Stimulated activated CD8-positive, alpha-beta memory T cell treated with anti-CD3 and anti-CD28 coated beads, Interleukin-12 subunit alpha, Interleukin-12 subunit beta, amount 100 ng/mL, for 24 hours (primary cell): ENCODE measurements around the gene ARHGAP6.

Source experiments
- DNase-seq: peaks from one replicate; pipeline ENCODE4 v3.0.0-alpha.2; 2020; ENCODE audit errors: extremely low read depth

Gene ARHGAP6

GRCh38 chrX:11665168-11666111 lies at the start of gene ARHGAP6:
TSS of gene ARHGAP6 (minus strand) at chrX:11665920. CDS start at chrX:11664828, 1,092 bp downstream.
- DNase-seq: no peak

- DNase-seq: no peak
These were observed 39.2 kb upstream of the ARHGAP6 start for GRCh38 chrX:11704725-11705495.

- no peak for DNase-seq
These were observed 38.1 kb upstream of the ARHGAP6 start for GRCh38 chrX:11703855-11704254.

GRCh38 chrX:11702965-11703631 lies 37.4 kb upstream of the ARHGAP6 start:
- no peak for DNase-seq

GRCh38 chrX:11702420-11702819 lies 36.7 kb upstream of the ARHGAP6 start:
- no peak for DNase-seq

GRCh38 chrX:11698702-11699101 lies 33.0 kb upstream of the ARHGAP6 start:
- no peak for DNase-seq

- DNase-seq: no peak
These were observed 22.5 kb upstream of the ARHGAP6 start for GRCh38 chrX:11688201-11688600.

- no peak for DNase-seq
These were observed 21.4 kb upstream of the ARHGAP6 start for GRCh38 chrX:11687157-11687556.

GRCh38 chrX:11683057-11683456 lies 17.3 kb upstream of the ARHGAP6 start:
- no peak for DNase-seq

- DNase-seq: no peak
These were observed 12.4 kb upstream of the ARHGAP6 start for GRCh38 chrX:11678158-11678557.

- DNase-seq: no peak
These were observed 6.5 kb upstream of the ARHGAP6 start for GRCh38 chrX:11672213-11672612.

- no peak for DNase-seq
These were observed 4.6 kb upstream of the ARHGAP6 start for GRCh38 chrX:11670316-11670715.

GRCh38 chrX:11666952-11667685 lies 1.4 kb upstream of the ARHGAP6 start:
- DNase-seq: no peak

- DNase-seq: no peak
These were observed 444 bp upstream of the ARHGAP6 start for GRCh38 chrX:11666164-11666563.

GRCh38 chrX:11664211-11665167 lies 1.2 kb downstream of the ARHGAP6 start:
- no peak for DNase-seq

GRCh38 chrX:11663875-11664210 lies 1.9 kb downstream of the ARHGAP6 start:
- DNase-seq: no peak

GRCh38 chrX:11655282-11656015 lies 10.3 kb downstream of the ARHGAP6 start:
- no peak for DNase-seq

- no peak for DNase-seq
These were observed 16.8 kb downstream of the ARHGAP6 start for GRCh38 chrX:11648705-11649519.

GRCh38 chrX:11647138-11647537 lies 18.6 kb downstream of the ARHGAP6 start:
- no peak for DNase-seq
